ENCODE results near the gene SLC25A1. TPM values are rescaled to one million over a fixed set of nuclear protein-coding genes. Genes with fewer than 3 reads are reported as not detected.

SLC25A1 gene
- total and polyA plus RNA-seq, 2 donors (not counting 1 experiment from before 2014, with no cell fraction given), result 41.3 to 47.7 TPM

- H3K27ac Mint-ChIP-seq, result no peak overlapping the region
Measured at GRCh38 chr22:19195796-19196731, 17.5 kb upstream of the SLC25A1 start.

More at GRCh38 chr22:19195796-19196731, 17.5 kb upstream of the SLC25A1 start:
- peaks cover 16% of the 10 kb centered on the region for H3K4me1 Mint-ChIP-seq
- no peaks in the 10 kb centered on the region for H4K20me1 ChIP-seq (ENCODE audit: control insufficient read depth, insufficient read depth, low read length, poor library complexity, severe bottlenecking)
- no peak overlapping the region for H3K4me2 ChIP-seq (replicated peaks; ENCODE audit: low read depth, low read length, poor library complexity, severe bottlenecking)
- H3K27ac ChIP-seq (ENCODE audit: low read length in 2 of 2), result no peak overlapping the region
- no peak overlapping the region for H3K4me3 ChIP-seq (ENCODE audit: control extremely low read depth in 1 of 5, extremely low read depth in 1 of 5, insufficient read depth in 1 of 5, low read depth in 2 of 5, low read length in 4 of 5)
- DNase-seq, result no peak
- H3K27me3 ChIP-seq (replicated peaks in 1 of 4; ENCODE audit: control extremely low read depth in 1 of 4, control insufficient read depth in 3 of 4, insufficient read depth in 4 of 4, low read length in 3 of 4), result no peaks in the 10 kb centered on the region
- H3K9me3 ChIP-seq (ENCODE audit: control extremely low read depth in 1 of 3, control insufficient read depth in 2 of 3, insufficient read depth in 1 of 3, low read length in 2 of 3), result peaks cover 0 to 5% (median 0%) of the 10 kb centered on the region in 3 donors
- ChIA-PET CTCF (interaction anchor here (1.9 kb wide), 1 partner anchor 434 kb away, joined by 5 read pairs; no protein-coding TSS in a partner anchor), POLR2A (no interaction called here)
- WGBS (ENCODE audit: insufficient coverage), result 74% methylated on average over 18 of the region's 23 CpGs
- no peaks in the 10 kb centered on the region for H3K27me3 Mint-ChIP-seq
- H3K36me3 ChIP-seq (replicated peaks in 1 of 2; ENCODE audit: control extremely low read depth in 1 of 2, control insufficient read depth in 1 of 2, extremely low read depth in 1 of 2, insufficient read depth in 2 of 2, low read length in 1 of 2), result no peaks in the 10 kb centered on the region
- no peak overlapping the region for H3K4me3 Mint-ChIP-seq
- H3K9me3 Mint-ChIP-seq (ENCODE audit: insufficient read depth), result no peaks in the 10 kb centered on the region
- no peaks in the 10 kb centered on the region for H3K79me2 ChIP-seq (ENCODE audit: control insufficient read depth, insufficient read depth, low read length)
- TF ChIP-seq EZH2 (IDR thresholded peaks at IDR 0.05; ENCODE audit: borderline replicate concordance, insufficient read depth, low read depth, low read length, poor library complexity, severe bottlenecking) (no peak), CTCF (IDR thresholded peaks at IDR 0.05) (no peak)
- intact Hi-C loops (cut with micrococcal nuclease), result no loop called here
- peak overlapping the region; percentile 27 for H2AFZ ChIP-seq (ENCODE audit: insufficient read depth, low read depth, low read length, poor library complexity, severe bottlenecking)
- peaks cover 5% of the 10 kb centered on the region in 2 donors for H3K4me1 ChIP-seq (ENCODE audit: control insufficient read depth in 2 of 2, insufficient read depth in 2 of 2, low read length in 2 of 2)
- no peak overlapping the region for H3K9ac ChIP-seq (ENCODE audit: low read length)
- ATAC-seq (ENCODE audit: low read depth), result no peak
